Dermis microvascular lymphatic vessel endothelial cell (primary cell): Measurements from ENCODE around the gene TSPAN11. TPM values are rescaled to one million over a fixed set of nuclear protein-coding genes. Genes with fewer than 3 reads are reported as not detected.

ENCODE experiments used
- DNase-seq, 2 donors: peaks; one replicate each; pipeline versions ENCODE4 v3.0.0 to v3.0.0-alpha.2; 2010; ENCODE audit warnings: low read depth in 2 of 2
- total RNA-seq: library from RNA; depleted of rRNA; stranded (reverse); fragments of >200 nt; gene quantifications from 2 replicates; pipeline ENCODE4 v1.2.1, GENCODE V29; 2014

TSPAN11 gene
- total RNA-seq, 1 donor from 2014 or later, result 9.1 TPM

DNA sequence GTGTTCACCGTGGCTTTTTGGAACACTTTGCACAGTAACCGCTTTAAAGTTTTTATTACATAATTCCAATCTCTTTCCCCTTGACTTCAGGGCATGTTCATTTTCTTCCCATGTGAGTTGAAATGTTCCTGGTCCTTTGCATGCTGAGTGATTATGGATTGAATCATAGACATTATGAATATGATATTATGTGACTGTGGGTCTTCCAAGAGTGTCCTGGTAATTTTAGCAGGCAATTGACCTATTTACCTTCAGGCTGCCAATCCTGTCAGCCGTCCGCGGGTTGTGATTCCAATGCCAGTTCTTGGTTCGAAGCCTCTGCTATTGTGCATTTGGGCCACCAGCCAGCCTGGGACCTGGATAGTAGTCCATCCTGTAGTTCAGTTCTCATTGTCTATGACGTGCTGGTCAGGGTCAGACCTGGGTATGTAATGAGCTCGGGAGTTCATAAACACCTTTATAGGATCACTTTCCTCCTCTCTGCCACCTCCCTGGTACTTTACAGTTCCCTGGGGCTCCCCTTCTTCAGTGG lies 114.6 kb downstream of the TSPAN11 start:
- DNase-seq, result peak in 1 of 2 donors; percentile 9

Other genes starting within 250 kb of the TSPAN11 start
- gene IPO8, start 230.9 kb upstream of the TSPAN11 start, total RNA-seq, result 33.4 and 42.4 TPM in 2 replicates
- gene CAPRIN2, start 171.8 kb upstream of the TSPAN11 start, total RNA-seq, result 4.9 and 7.3 TPM in 2 replicates
- 9.9 and 11.6 TPM in 2 replicates for gene DDX11, start 147.1 kb downstream of the TSPAN11 start, total RNA-seq